GM21447 (cell line): ENCODE results near the gene GPR142.

ENCODE experiments used
- ATAC-seq: cut with Tn5 transposase; IDR thresholded peaks from one replicate; pipeline ENCODE4 v1.9.1; 2021; ENCODE audit not compliant: unreplicated experiment

Gene GPR142

GRCh38 chr17:74343526-74344284 is 23.6 kb upstream of the GPR142 start:
- no peak for ATAC-seq

GRCh38 chr17:74344658-74345057 is 22.6 kb upstream of the GPR142 start:
- no peak for ATAC-seq

GRCh38 chr17:74345433-74346241 is 21.7 kb upstream of the GPR142 start:
- no peak for ATAC-seq

GRCh38 chr17:74347646-74348045 is 19.7 kb upstream of the GPR142 start:
- ATAC-seq: no peak

- ATAC-seq: no peak
These were observed 18.2 kb upstream of the GPR142 start for GRCh38 chr17:74349120-74349519.

- no peak for ATAC-seq
These were observed 16.8 kb upstream of the GPR142 start for GRCh38 chr17:74350486-74350885.

- no peak for ATAC-seq
These were observed 15.6 kb upstream of the GPR142 start for GRCh38 chr17:74351552-74352210.

GRCh38 chr17:74353446-74354060 is 13.8 kb upstream of the GPR142 start:
- no peak for ATAC-seq

- ATAC-seq: no peak
These were observed 13.2 kb upstream of the GPR142 start for GRCh38 chr17:74354123-74354522.

GRCh38 chr17:74354561-74354960 is 12.7 kb upstream of the GPR142 start:
- no peak for ATAC-seq

GRCh38 chr17:74355065-74355464 is 12.2 kb upstream of the GPR142 start:
- ATAC-seq: no peak

GRCh38 chr17:74356646-74357465 is 10.4 kb upstream of the GPR142 start:
- ATAC-seq: no peak

- no peak for ATAC-seq
These were observed 9.9 kb upstream of the GPR142 start for GRCh38 chr17:74357466-74357809.

GRCh38 chr17:74358697-74359096 is 8.6 kb upstream of the GPR142 start:
- ATAC-seq: no peak

- ATAC-seq: no peak
These were observed 7.4 kb upstream of the GPR142 start for GRCh38 chr17:74359916-74360315.

- ATAC-seq: no peak
These were observed 6.4 kb upstream of the GPR142 start for GRCh38 chr17:74360899-74361229.

GRCh38 chr17:74361230-74362068 is 5.9 kb upstream of the GPR142 start, which contains the start of gene BTBD17:
BTBD17 (minus strand) TSS chr17:74361868; CDS start chr17:74361819, 49 bp downstream.
- no peak for ATAC-seq

GRCh38 chr17:74362069-74362405 is 5.3 kb upstream of the GPR142 start:
- no peak for ATAC-seq

GRCh38 chr17:74362810-74363498 is 4.4 kb upstream of the GPR142 start:
- no peak for ATAC-seq
